ENCODE results near the gene PLEKHB2. TPM values are rescaled to one million over a fixed set of nuclear protein-coding genes. Genes with fewer than 3 reads are reported as not detected.

PLEKHB2 gene
- total and polyA plus RNA-seq, 2 donors from 2014 or later, result 85.4 to 110 TPM

GRCh38 chr2:131142849-131143248, 37.7 kb downstream of the PLEKHB2 start:
- TF ChIP-seq CTCF (IDR thresholded peaks at IDR 0.05; ENCODE audit: borderline replicate concordance, extremely low read depth, insufficient read depth), result no peak
- Histone ChIP-seq H3K27me3 (ENCODE audit: control insufficient read depth, insufficient read depth, low read length) (no peaks in the 10 kb centered on the region), H3K9me3 (ENCODE audit: control insufficient read depth in 2 of 3, insufficient read depth in 1 of 3, low read length in 3 of 3) (no peaks in the 10 kb centered on the region)

GRCh38 chr2:131143803-131144202, 38.7 kb downstream of the PLEKHB2 start:
- FAIRE-seq (no peak), DNase-seq (no peak)
- Histone ChIP-seq H3K27me3 (ENCODE audit: control insufficient read depth, insufficient read depth, low read length) (no peaks in the 10 kb centered on the region), H3K27ac (ENCODE audit: low read depth in 2 of 2, low read length in 2 of 2) (no peak overlapping the region), H3K9me3 (ENCODE audit: control insufficient read depth in 2 of 3, insufficient read depth in 1 of 3, low read length in 3 of 3) (no peaks in the 10 kb centered on the region), H3K4me3 (ENCODE audit: low read length in 3 of 3) (no peak overlapping the region), H3K9ac (ENCODE audit: low read length in 3 of 3) (no peak overlapping the region), H3K4me1 (ENCODE audit: control insufficient read depth in 2 of 3, insufficient read depth in 2 of 3, low read depth in 1 of 3, low read length in 3 of 3) (no peaks in the 10 kb centered on the region), H3K36me3 (ENCODE audit: control insufficient read depth in 2 of 3, insufficient read depth in 3 of 3, low read length in 3 of 3) (peaks cover 2 to 52% (median 45%) of the 10 kb centered on the region in 3 donors)
- TF ChIP-seq CTCF (IDR thresholded peaks at IDR 0.05; ENCODE audit: borderline replicate concordance, extremely low read depth, insufficient read depth), result no peak
- intact Hi-C loops (cut with DNase I), result no loop called here

More at GRCh38 chr2:131142849-131143248, 37.7 kb downstream of the PLEKHB2 start:
- H3K27ac ChIP-seq (ENCODE audit: low read depth in 2 of 2, low read length in 2 of 2), result no peak overlapping the region
- no peaks in the 10 kb centered on the region for H3K4me1 ChIP-seq (ENCODE audit: control insufficient read depth in 2 of 3, insufficient read depth in 2 of 3, low read depth in 1 of 3, low read length in 3 of 3)
- intact Hi-C loops (cut with DNase I), result no loop called here
- FAIRE-seq, result no peak
- no peak overlapping the region for H3K4me3 ChIP-seq (ENCODE audit: low read length in 3 of 3)
- peaks cover 2 to 43% (median 42%) of the 10 kb centered on the region in 3 donors for H3K36me3 ChIP-seq (ENCODE audit: control insufficient read depth in 2 of 3, insufficient read depth in 3 of 3, low read length in 3 of 3)
- DNase-seq, result no peak
- no peak overlapping the region for H3K9ac ChIP-seq (ENCODE audit: low read length in 3 of 3)

DNA sequence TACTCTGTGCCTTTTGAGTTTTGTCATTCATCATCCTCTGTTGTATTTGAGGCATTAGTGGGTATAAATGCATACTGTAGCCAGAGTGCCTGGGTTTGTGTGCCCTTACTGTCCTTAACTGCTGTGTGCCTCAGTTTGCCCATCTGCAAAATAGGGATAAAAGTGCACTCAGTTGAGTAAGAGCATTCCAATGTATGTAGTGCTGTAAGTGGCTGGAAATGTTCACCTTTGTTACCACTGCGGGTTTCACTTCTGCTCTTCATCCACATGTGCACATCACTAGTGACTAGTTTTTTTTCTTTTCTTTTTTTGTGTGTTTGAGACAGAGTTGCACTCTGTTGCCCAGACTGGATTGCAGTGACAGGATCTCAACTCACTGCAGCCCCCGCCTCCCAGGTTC, 39.9 kb downstream of the PLEKHB2 start:
- H3K36me3 ChIP-seq (ENCODE audit: control insufficient read depth in 2 of 3, insufficient read depth in 3 of 3, low read length in 3 of 3), result peaks cover 2 to 51% (median 42%) of the 10 kb centered on the region in 3 donors
- H3K4me1 ChIP-seq (ENCODE audit: control insufficient read depth in 2 of 3, insufficient read depth in 2 of 3, low read depth in 1 of 3, low read length in 3 of 3), result no peaks in the 10 kb centered on the region
- H3K27ac ChIP-seq (ENCODE audit: low read depth in 2 of 2, low read length in 2 of 2), result no peak overlapping the region
- FAIRE-seq (no peak), DNase-seq (no peak)
- intact Hi-C loops (cut with DNase I), result no loop called here
- no peaks in the 10 kb centered on the region for H3K27me3 ChIP-seq (ENCODE audit: control insufficient read depth, insufficient read depth, low read length)
- no peak for TF ChIP-seq CTCF (IDR thresholded peaks at IDR 0.05; ENCODE audit: borderline replicate concordance, extremely low read depth, insufficient read depth)
- no peak overlapping the region for H3K4me3 ChIP-seq (ENCODE audit: low read length in 3 of 3)
- no peak overlapping the region for H3K9ac ChIP-seq (ENCODE audit: low read length in 3 of 3)
- no peaks in the 10 kb centered on the region for H3K9me3 ChIP-seq (ENCODE audit: control insufficient read depth in 2 of 3, insufficient read depth in 1 of 3, low read length in 3 of 3)

DNA sequence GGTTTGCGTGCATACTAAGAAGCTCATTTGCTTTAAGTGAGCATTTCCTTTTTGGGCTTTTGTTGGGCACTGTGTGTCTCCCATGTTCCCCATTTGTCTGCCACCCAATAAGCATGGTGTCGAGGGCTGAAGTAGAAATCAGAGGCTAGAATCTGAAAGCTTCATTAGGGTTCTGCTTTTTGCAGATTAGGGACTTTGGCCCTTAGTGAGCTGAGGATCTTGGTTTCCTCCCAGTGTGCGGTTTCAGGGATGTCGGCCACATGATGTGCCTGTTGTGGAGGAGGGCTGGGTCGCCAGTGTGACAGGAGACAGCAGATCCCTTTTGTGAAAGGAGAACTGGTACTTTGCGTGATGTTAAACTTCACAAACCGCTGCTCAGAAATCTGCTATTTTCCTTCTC, 41.1 kb downstream of the PLEKHB2 start:
- TF ChIP-seq CTCF (IDR thresholded peaks at IDR 0.05; ENCODE audit: borderline replicate concordance, extremely low read depth, insufficient read depth), result no peak

More for the DNA sequence above, 41.1 kb downstream of the PLEKHB2 start:
- no peaks in the 10 kb centered on the region for H3K4me1 ChIP-seq (ENCODE audit: control insufficient read depth in 2 of 3, insufficient read depth in 2 of 3, low read depth in 1 of 3, low read length in 3 of 3)
- no peaks in the 10 kb centered on the region for H3K27me3 ChIP-seq (ENCODE audit: control insufficient read depth, insufficient read depth, low read length)
- H3K27ac ChIP-seq (ENCODE audit: low read depth in 2 of 2, low read length in 2 of 2), result no peak overlapping the region
- intact Hi-C loops (cut with DNase I), result no loop called here
- H3K9ac ChIP-seq (ENCODE audit: low read length in 3 of 3), result no peak overlapping the region
- no peak overlapping the region for H3K4me3 ChIP-seq (ENCODE audit: low read length in 3 of 3)
- DNase-seq (no peak), FAIRE-seq (no peak)
- peaks cover 2 to 40% (median 34%) of the 10 kb centered on the region in 3 donors for H3K36me3 ChIP-seq (ENCODE audit: control insufficient read depth in 2 of 3, insufficient read depth in 3 of 3, low read length in 3 of 3)
- H3K9me3 ChIP-seq (ENCODE audit: control insufficient read depth in 2 of 3, insufficient read depth in 1 of 3, low read length in 3 of 3), result no peaks in the 10 kb centered on the region

Data from kidney (tissue), 14 donors.